Left forelimb (tissue), 1 donor: ENCODE measurements around the gene PHACTR3.
"Not testable (repeated sequence)": the region's sequence is repeated elsewhere in the genome, so short reads cannot be mapped to it uniquely, and the experiment has no call there.

ENCODE experiments used
- DNase-seq: peaks from one replicate; pipeline ENCODE4 v3.0.0-alpha.2; 2018; ENCODE audit warnings: low spot score

Gene PHACTR3

DNA sequence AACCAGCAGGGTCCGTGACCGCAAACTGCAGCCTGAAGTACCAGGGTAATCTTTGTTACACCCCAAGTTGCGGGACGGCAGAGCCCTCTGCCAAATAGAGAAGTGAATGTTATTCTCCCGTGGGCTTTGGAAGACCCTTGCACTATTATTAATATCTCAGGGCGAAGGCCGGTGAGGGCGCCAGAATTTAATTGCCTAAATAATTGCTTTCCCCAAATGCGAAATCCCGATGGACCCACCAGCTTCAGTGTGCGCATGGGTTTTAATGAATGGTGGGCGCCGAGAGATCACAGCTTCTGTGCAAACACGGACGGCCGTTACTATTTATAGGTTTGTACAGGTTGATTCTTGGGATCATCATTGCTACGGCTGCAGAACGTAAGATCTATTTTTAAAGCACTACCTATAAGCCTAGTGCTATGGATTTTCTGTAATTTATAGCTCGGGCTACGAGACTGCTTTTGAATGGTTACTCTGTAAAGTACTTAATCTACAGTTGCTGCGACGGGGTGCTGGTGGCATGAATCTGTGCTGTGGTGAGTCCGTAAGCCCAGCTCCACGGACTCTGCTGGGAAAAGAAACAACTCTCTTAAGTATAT is 15.2 kb upstream of the PHACTR3 start:
- no peak for DNase-seq

DNA sequence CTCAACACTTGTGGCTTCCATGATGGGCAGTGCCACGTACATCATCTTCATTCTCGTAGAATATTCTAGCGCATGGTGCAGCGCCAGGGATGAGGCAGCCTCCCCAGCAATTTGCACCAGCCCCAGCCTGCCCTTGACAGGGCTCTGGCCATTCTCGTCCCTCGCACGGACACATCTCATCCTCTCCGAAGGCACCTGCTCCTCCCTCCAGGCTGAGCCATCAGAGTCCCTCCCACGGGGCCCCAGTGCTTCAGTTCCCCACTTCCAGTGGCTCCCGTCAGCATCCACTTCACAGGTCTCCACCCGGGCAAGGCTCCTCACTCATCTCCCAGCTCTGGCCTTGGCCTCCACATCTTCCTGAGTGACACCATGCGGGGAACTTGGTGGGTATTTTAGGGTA is 13.3 kb upstream of the PHACTR3 start:
- no peak for DNase-seq

DNA sequence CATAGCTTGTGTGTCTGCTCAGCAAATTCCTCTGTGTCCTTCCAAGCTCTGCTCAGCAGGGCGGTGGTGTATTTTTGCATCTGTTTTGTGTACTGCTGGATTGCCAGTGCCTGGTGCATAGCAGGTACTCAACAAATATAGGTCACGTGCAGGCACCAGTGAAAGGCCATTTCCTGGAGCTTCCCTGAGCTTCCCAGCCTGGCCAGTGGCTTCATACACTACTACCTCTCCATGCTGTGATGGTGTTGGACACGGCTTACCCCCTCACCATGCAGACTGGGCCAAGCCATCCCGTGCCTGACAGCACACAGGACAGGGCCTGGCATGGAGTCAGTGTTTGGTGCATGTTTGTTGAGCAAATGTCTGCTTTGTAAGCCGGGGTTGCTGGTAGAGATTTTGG is 7.7 kb upstream of the PHACTR3 start:
- no peak for DNase-seq

DNA sequence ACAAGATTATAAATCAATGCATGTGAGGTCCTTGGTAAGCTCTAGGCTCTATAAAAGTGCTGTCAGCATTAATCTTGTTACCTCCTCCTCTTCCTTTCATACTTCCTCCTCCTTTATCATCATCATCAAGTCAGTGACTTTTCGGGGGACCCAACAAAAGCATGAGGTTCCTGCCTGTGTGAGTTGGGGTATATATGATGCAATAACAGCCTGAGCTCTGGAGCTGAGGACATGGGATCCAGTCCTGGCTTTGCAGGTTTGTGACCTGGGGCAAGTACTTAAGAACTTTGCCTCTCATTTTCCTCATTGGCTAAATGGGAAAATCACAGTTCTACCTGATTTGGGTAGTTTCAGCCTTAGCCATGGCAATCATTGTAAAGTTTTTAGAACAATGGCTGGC is 7.1 kb upstream of the PHACTR3 start:
- DNase-seq = no peak

DNA sequence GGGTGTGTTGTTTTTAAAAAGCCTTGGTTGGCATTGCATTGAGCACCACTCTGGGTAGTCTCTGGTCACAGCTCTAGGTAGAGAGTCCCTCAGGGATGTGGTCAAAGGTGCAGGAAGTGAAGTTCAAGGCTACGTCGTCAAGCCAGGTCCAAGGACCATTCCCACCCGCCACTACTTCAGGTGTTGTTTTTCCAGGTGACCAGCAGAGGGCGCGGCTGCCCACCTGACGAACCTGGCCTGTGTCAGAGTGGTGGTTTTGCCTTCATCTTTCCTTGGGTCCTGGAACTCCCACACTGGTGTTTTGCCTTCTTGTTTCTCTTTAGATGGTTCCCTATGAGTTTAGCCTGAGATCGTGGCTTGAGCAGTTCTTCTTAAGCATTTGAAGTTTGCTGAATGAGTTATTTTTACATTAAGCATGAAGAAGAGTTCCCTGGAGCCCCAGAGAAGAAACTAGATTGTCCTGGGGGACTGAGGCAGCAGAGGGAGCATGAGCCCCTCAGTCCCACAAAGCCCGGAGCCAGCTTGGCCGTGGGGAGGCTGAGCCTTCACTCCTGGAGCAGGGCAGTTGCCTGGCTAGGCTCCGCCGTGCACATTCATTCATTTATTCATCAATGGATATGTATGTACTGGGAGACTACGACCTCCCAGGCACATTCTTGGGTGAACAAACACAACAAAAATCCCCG is 5.6 kb upstream of the PHACTR3 start:
- DNase-seq = no peak

DNA sequence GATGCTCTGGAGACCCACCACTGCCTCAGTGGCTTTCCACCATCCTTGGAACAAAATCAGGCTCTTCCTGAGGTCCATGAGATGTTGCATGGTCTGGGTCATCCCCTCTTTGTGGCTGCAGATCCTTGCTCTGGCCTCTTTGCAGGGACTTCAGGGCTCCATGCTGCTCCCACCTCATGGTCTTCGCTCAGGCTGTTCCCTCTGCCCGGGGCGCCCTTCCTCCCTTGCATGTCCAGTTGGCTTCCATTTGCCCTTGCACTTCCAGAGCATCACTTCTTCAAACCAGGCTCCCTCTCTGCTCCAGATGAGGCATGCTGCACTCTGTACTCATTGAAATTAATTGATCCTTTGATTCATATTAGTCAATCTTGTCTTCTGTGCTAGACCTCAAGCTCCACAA is 4.4 kb upstream of the PHACTR3 start:
- DNase-seq = no peak

DNA sequence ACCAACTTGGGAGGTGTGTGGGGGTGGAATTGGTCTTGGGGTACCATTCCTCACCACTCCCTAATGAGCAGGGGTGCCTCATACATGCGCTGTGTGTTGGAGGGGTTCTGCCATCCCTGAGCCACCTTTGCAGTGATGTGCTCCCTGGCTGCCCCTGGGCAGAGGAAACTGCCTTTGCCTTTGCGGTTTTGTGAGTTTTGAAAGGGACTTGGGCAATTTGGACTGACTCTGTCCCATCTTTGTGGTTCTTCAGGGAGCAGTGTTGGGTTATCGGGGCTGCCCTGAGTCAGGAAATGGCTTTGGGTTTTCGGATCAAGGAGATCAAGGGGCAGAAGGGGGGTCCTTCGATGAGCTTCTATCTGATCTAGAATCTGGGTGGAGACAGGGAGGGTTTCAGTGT is 3.9 kb upstream of the PHACTR3 start:
- DNase-seq = no peak

DNA sequence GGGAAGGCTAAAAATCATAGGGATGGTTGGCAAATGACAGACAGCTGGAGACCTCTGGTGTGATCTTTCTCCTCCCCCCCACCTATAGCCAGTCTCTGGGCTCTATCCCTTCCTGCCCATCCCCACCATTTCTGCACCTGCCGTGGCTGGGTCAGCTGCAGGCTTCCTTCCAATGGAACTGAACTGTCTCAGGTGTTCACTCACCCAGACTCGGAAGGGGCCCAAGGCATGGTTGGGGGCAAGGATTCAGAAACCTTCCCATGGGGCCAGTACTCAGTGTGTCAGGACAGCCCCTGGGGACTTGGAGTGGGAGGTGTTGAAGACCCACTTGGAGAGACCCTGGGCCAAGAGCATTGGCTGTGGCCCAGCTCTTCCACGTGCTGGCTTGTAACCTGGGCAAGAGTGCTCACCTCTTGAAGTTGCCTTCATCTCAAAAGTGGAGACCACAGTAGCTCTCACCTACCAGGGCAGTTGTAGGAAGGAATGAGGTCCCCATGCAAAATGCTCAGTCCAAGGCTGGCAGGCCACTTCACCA is 1.7 kb upstream of the PHACTR3 start:
- no peak for DNase-seq

DNA sequence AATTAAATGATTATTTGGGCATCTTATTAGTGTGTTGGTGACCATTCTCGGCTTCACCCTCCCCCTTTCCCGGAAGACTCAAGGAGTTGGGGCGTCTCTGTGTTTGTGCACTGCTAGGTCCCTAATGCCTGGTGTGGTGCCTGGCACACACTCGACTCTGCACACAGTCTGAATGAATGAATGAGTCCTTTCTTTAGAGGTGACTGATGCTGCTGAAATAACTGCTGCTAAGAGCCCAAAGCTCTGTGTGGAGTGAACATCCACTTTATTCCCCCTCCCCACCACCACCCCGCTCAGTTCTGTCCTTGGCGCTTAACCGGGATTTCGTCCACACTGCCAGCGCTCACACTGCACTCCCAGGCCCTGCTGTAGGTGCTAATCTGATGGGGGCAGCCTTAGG is 1.2 kb upstream of the PHACTR3 start:
- no peak for DNase-seq

DNA sequence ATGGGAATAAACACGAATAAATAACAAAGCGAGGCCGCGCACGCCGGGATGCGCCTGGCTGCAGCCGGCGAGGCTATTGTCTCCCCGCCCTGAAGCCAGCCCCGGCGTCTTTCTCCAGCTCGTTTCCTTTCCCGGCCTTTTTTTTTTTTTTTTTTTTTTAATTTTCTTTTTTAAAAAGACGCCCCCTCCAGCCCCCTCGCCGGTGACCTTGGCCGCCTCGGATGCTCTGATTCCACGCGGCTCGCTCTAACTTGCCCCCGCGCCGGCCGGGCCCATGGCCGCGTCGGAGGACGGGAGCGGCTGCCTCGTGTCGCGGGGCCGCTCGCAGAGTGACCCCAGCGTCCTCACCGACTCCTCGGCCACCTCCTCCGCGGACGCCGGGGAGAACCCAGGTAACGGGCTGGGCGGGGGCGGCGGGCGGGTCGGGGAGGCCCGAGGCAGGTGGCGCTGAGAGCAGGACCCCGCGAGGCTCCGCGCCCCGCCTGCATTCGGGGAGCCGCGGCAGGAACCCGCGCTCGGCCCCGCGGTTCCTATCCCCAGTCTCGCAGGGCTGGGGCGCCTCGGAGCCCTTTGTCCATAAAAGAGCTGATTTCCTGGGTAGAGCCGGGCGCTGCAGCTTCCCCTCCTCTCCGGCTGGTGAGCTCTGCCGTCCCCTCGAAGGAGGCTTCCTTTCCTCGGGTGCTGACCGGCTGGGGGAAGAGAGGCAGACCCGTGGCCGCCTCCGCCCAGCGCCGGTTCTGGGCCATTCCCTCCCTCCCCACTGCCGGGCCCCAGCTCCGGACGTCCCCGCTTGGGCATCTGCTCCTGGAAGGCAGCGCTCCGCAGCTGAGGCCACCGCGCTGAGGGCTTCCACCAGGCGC is 631 bp downstream of the PHACTR3 start:
- no peak for DNase-seq

DNA sequence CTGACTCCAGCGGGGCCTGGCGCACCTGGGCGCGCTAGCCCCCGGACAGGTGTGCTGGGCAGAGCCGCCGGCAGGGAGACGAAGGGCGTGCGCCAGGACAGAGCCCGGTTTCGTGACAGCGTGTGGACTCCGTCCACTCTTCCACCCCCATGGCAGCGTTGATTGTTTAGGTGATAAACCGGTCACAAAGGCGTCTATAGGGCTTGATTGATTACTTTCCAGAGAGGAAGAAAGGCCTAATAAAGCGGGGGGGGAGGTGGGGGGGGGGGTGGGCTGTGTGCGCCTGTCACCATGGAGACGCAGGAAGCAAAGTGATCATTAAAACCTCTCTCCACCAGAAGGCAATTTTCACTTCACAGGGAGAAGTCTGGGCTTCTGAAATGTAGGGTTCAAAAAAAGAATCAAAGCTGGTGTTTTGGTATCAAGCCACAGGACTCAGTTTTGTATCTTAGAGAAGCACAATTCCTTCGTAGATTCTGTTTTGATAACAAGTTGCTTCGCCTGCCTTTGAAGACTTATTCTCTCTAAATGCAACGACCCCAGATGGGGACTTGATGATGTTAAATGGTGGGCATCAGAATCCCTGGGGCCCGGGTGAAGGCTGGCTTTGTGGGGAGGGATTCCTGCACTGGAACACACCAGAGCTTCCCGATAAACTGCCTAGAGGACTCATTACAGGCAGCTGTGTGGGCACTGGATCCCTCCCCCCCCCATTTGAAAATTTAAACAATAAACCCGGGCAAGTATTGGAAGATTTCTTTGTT is 1.4 kb downstream of the PHACTR3 start:
- DNase-seq = no peak

DNA sequence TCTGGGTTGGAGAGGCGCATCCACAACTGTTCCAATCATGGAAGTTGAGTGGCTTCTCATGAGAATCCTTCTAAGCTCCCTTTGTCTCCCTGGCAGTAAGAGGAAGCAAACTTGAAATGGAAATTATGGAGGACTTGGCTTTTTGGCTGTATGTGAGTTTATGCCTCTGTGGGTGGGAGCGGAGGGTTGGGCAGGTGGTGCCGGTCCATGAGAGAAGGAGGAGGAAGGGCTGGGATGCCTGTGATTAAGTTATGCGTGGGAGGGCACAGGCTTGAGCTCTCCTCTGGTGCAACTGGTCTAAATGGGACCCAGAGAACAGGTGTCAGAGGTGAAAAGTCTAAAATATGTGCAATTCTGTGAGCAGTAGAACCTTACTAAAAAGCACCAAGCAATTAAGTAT is 2.2 kb downstream of the PHACTR3 start:
- no peak for DNase-seq

DNA sequence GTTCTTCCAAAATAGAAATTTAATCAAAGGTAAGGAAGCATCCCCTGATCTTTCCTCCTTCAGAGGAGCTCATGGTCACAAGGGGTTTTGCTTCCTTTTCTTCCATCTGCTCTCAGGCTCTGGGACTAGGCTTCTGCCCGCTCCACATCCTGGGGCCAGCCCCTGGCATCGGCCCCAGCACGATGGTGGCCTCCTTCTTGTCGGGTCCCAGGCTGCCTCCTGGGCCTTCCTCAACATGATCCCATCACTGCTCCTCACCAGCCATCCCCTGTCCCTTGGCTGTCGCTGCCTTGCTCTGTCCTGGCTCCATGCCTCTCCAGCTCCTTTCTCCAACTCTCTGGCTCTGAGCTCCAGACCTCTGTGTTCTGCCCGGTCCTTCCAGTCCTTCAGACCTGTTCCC is 4.1 kb downstream of the PHACTR3 start:
- no peak for DNase-seq

DNA sequence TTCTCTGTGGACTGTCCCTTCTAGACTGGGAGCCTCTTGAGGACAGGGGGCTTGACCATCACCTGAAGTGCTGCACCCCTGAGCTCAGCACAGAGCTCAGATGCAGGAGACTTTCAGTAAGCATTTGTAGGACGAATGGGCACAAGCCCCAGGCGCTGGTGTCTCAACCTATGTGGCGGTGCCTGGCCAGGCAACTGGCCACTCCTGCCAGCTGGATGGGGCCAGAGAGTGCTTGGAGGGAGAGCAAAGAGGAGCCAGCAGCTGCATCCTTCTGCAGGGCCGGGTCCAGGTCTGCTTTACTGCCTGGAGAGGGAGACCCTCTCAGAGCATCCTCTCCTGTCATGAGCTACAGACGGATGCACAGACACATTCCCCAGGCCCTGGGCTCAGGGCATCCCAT is 4.5 kb downstream of the PHACTR3 start:
- no peak for DNase-seq

DNA sequence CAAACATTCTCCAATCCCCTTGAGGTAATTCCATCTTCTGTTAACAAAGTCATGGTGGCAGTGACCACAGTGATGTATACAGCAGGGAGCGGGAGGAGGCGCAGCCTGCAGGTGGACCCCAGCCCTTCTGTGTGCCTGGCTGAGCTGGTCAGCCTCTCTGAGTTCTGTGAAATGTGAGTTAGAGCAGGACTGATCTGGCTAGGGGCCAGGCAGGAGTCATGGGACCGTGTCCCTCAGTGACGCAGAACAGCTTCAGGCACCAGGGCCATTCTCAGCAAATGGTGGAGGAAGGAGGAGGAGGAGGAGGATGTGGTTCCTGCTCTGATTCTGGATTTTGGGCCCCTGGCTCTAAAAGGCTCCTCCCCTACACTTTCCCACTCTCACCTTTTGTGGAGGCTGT is 6.9 kb downstream of the PHACTR3 start:
- no peak for DNase-seq

DNA sequence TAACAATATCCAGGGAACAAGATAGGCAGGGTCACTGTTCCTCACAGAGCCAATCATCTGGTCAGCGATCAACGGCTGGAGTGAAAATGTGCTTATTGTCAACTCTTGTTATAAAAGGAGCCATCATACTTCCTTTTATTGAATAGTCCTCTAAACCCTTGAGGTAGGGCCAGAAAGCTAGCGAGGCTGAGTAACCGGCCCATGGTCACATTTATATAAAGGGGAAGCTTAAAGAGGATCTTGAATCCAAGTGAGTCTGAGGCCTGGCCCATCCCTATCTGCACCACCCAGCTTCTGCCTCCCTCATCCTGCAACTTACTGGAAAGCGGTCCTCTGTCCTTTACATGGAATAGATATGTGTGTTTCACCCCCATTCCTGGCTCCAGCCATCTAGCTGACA is 9.5 kb downstream of the PHACTR3 start:
- DNase-seq = no peak

DNA sequence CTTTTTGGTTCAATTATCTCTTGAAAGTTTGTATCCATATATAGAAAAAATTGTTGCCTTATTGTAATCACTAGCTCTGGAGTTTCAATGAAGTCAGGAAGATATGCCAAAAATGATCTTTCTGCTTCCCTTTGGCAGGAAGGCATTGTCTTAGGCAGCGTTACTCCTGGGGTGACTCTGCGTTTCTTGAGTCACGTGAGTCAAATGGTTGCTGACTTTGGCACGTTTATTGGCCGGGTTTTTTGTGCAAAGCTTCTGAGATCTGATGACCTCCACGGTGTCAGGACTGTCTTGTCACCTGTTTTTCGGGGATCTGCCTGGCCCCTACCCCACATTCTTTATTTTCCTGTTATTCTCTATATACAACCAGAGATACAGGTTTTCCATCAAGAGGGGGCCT is 10.4 kb downstream of the PHACTR3 start:
- DNase-seq = no peak

DNA sequence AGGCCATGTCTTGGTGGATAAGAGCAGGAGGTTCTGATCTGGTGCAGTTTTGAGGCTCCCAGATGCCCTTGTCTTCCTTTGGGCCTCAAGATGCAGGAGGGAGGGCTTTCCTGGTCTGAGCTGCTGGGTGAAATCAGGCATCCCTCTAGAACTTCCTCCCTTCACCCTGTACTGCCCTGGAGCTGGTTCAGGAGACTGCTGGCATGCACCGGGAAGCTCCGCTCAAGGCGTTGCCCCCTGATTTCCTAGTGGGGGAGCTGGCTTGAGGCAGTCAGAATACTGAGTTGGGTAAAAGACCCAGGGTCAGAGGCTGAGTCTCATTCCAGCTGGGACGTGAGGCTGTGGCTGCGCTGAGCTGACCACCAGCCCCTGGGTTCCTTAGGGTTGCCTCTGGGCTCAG is 12.0 kb downstream of the PHACTR3 start:
- no peak for DNase-seq

DNA sequence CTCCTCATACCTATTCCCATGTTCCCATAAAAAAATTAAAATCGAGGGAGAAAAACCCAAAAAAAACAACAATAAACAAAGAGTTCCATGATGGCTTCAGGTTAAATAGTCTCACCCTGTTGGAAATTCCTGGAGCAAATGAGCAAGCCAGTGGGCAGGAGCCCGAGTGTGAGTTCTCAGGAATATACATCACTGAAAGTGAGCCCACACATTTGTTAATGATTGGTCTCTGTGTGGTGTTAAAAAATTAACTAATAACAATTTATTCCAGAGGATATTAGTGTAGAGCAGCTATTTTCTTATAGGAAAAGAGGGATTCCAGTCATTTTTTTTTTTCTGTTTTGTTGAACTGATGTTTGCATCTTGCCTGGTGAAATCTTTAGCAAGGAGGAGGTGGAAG is 12.9 kb downstream of the PHACTR3 start:
- no peak for DNase-seq

DNA sequence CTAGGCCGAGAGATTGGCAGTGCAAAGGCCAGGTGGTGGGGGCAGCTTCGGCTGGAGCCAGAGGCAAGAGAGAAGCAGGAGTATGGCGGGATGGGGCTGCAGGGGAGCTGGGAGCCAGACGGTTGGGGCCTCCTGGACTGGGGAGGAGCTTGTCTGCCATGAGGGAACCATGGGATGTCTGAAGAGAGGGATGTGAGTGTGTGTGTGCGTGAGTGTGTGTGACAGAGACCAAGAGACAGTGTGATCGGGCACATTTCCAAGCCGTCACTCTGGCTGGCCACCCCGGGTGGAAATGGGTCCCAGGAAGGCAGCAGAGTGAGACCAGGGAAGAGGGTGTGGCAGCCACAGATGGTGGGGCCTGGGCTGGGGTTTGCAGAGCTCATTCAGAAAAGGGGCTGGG is 13.8 kb downstream of the PHACTR3 start:
- DNase-seq = no peak

DNA sequence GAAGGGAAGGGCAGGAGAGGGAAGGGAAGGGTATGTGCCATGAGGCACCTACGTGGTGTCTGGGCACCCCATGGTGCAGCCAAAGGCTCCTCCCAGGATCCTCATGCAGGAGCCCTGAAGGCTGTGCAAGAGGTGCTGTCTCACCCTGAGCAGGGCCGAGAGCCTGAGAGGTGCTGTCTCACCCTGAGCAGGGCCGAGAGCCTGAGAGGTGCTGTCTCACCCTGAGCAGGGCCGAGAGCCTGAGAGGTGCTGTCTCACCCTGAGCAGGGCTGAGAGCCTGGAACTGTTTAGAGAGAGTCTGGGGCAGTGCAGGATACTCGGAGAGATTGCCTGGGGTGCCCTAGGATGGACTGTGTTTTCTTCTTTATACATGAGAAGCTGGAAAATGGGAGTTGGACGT is 14.2 kb downstream of the PHACTR3 start:
- DNase-seq = not testable (repeated sequence)

DNA sequence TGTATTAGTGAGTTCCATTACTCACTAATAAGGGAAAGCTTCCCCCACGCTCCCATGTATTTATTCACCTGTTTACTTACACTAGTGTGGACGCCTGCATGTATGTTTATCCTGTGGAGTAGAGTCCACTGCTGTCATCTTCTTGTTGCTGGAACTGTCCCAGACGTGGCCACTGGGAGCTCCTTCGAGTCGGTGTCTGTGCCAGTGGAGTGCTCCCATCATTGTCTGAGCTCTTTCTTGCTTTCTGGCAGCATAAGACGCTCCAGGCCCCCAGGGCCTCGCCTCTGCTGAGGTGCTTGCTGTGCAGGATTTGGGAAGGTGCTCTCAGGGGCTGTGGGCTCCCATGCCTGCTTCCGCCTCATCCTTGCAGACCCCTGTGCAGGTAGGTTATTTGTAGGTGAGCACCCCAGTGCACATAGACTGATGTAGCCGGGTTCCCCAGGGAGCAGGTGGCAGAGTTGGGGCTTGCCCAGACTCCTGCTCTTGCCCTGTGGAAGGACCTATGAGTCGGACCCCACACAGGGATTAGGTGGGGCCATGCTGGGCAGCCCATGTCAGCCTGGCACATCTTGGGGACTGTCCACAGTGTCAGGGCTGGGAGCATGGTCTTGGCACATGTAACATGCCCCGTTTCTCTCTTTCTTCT is 16.6 kb downstream of the PHACTR3 start:
- DNase-seq = no peak
